Amniotic stem cell (primary cell): Measurements from ENCODE around the gene SRSF4.
"Not testable (repeated sequence)": the region's sequence is repeated elsewhere in the genome, so short reads cannot be mapped to it uniquely, and the experiment has no call there.

Experiments
- DNase-seq: peaks from one replicate; lab custom pipeline; 2025; lab: John Stamatoyannopoulos, UW

The SRSF4 gene

GRCh38 chr1:29124366-29125236, 57.1 kb downstream of the SRSF4 start:
- DNase-seq, result peak; percentile 80

GRCh38 chr1:29123887-29124365, 57.8 kb downstream of the SRSF4 start, which contains the start of gene TMEM200B:
TMEM200B (minus strand) TSS chr1:29123903; CDS start chr1:29121828, 2,075 bp downstream.
- no peak for DNase-seq

GRCh38 chr1:29123053-29123886, 58.4 kb downstream of the SRSF4 start:
- no peak for DNase-seq

- DNase-seq, result peak; percentile 32
Measured at GRCh38 chr1:29122682-29123052, 59.0 kb downstream of the SRSF4 start.

- no peak for DNase-seq
Measured at GRCh38 chr1:29121936-29122681, 59.6 kb downstream of the SRSF4 start.

GRCh38 chr1:29121516-29121935, 60.2 kb downstream of the SRSF4 start:
- DNase-seq, result no peak

GRCh38 chr1:29120947-29121485, 60.7 kb downstream of the SRSF4 start:
- DNase-seq, result no peak

- DNase-seq, result no peak
Measured at GRCh38 chr1:29120367-29120766, 61.3 kb downstream of the SRSF4 start.

- DNase-seq, result no peak
Measured at GRCh38 chr1:29119121-29119929, 62.4 kb downstream of the SRSF4 start.

- DNase-seq, result no peak
Measured at GRCh38 chr1:29117381-29117780, 64.3 kb downstream of the SRSF4 start.

- DNase-seq, result no peak
Measured at GRCh38 chr1:29114654-29115053, 67.0 kb downstream of the SRSF4 start.

- DNase-seq, result no peak
Measured at GRCh38 chr1:29113413-29114117, 68.1 kb downstream of the SRSF4 start.

- DNase-seq, result no peak
Measured at GRCh38 chr1:29112705-29113412, 68.8 kb downstream of the SRSF4 start.

GRCh38 chr1:29108041-29108440, 73.7 kb downstream of the SRSF4 start:
- not testable (repeated sequence) for DNase-seq

GRCh38 chr1:29105822-29106221, 75.9 kb downstream of the SRSF4 start:
- DNase-seq, result no peak

GRCh38 chr1:29100487-29100886, 81.2 kb downstream of the SRSF4 start:
- DNase-seq, result no peak

GRCh38 chr1:29099286-29099685, 82.4 kb downstream of the SRSF4 start:
- DNase-seq, result no peak
